Measurements from ENCODE around the gene BAAT.

- TF ChIP-seq CTCF (IDR thresholded peaks at IDR 0.05; ENCODE audit: insufficient read depth, low read depth, low read length) (no peak), EZH2 (IDR thresholded peaks at IDR 0.05; ENCODE audit: insufficient read depth, low read length) (no peak)
These were observed 61.7 kb downstream of the BAAT start for GRCh38 chr9:101323129-101323528.

Data from astrocyte (in vitro differentiated cells and primary cell).